NOMO-1 treated with dmso at 0.1 percent for 144 hours (cell line): ENCODE data around the gene PLA2G15.
"Not testable (repeated sequence)": the region's sequence is repeated elsewhere in the genome, so short reads cannot be mapped to it uniquely, and the experiment has no call there.

ENCODE experiments used
- DNase-seq: peaks from one replicate; lab custom pipeline; 2025; ENCODE audit not compliant: unreplicated experiment; lab: John Stamatoyannopoulos, UW

PLA2G15 gene

GRCh38 chr16:68275611-68276191 is 30.5 kb downstream of the PLA2G15 start:
- DNase-seq: peak; percentile 57

GRCh38 chr16:68276223-68276622 is 31.1 kb downstream of the PLA2G15 start:
- no peak for DNase-seq

GRCh38 chr16:68279726-68280558 is 34.8 kb downstream of the PLA2G15 start:
- DNase-seq: no peak

GRCh38 chr16:68281368-68282063 is 36.3 kb downstream of the PLA2G15 start:
- DNase-seq: no peak

GRCh38 chr16:68282064-68282452 is 36.9 kb downstream of the PLA2G15 start:
- no peak for DNase-seq

- DNase-seq: no peak
Measured at GRCh38 chr16:68283346-68283745, 38.2 kb downstream of the PLA2G15 start.

- DNase-seq: no peak
Measured at GRCh38 chr16:68283801-68284598, 38.8 kb downstream of the PLA2G15 start.

GRCh38 chr16:68284847-68285246 is 39.7 kb downstream of the PLA2G15 start:
- DNase-seq: peak; percentile 59

GRCh38 chr16:68285683-68286082 is 40.5 kb downstream of the PLA2G15 start:
- DNase-seq: no peak

GRCh38 chr16:68286153-68287074 is 41.2 kb downstream of the PLA2G15 start:
- DNase-seq: peak; percentile 66

GRCh38 chr16:68287276-68288251 is 42.4 kb downstream of the PLA2G15 start:
- no peak for DNase-seq

GRCh38 chr16:68288252-68288650 is 43.1 kb downstream of the PLA2G15 start:
- DNase-seq: no peak

GRCh38 chr16:68288796-68289195 is 43.6 kb downstream of the PLA2G15 start:
- not testable (repeated sequence) for DNase-seq

- DNase-seq: no peak
Measured at GRCh38 chr16:68289202-68289601, 44.0 kb downstream of the PLA2G15 start.

- DNase-seq: no peak
Measured at GRCh38 chr16:68289621-68290329, 44.6 kb downstream of the PLA2G15 start.

GRCh38 chr16:68290450-68290849 is 45.3 kb downstream of the PLA2G15 start:
- no peak for DNase-seq

- no peak for DNase-seq
Measured at GRCh38 chr16:68291227-68291626, 46.1 kb downstream of the PLA2G15 start.

- no peak for DNase-seq
Measured at GRCh38 chr16:68292425-68292824, 47.3 kb downstream of the PLA2G15 start.
